Dendritic cell treated with granulocyte-macrophage colony-stimulating factor and Interleukin-4, amounts not matched to agents 40 ng/mL and 50 ng/mL, for 4 days (primary cell): ENCODE results near the gene SCML1.

ENCODE experiments used
- H3K27ac Mint-ChIP-seq: one replicate; pipeline ENCODE4 v1.8.0; 2022; ENCODE audit warnings: mild to moderate bottlenecking, mixed read lengths
- H3K27me3 Mint-ChIP-seq: one replicate; pipeline ENCODE4 v1.8.0; 2022; ENCODE audit warnings: mild to moderate bottlenecking, mixed read lengths
- H3K36me3 Mint-ChIP-seq: one replicate; pipeline ENCODE4 v1.8.0; 2022; ENCODE audit warnings: low read depth, mixed read lengths
- H3K4me1 Mint-ChIP-seq: one replicate; pipeline ENCODE4 v1.8.0; 2022; ENCODE audit warnings: low read depth, mixed read lengths
- H3K4me3 Mint-ChIP-seq: one replicate; pipeline ENCODE4 v1.8.0; 2022; ENCODE audit warnings: mild to moderate bottlenecking, moderate library complexity, mixed read lengths
- H3K9me3 Mint-ChIP-seq: one replicate; pipeline ENCODE4 v1.8.0; 2022; ENCODE audit warnings: mixed read lengths
- intact Hi-C: fragments of 100-400 bp; cut with micrococcal nuclease; formaldehyde crosslinking; loops from one replicate; pipeline ENCODE4 v1.15.0; 2022

The SCML1 gene

GRCh38 chrX:17788956-17789562, 51.8 kb downstream of the SCML1 start:
- intact Hi-C loops, result loop anchor here (2.0 kb wide), 1 partner anchor 588 kb away; no protein-coding TSS in a partner anchor
- Mint-ChIP-seq H3K36me3 (no peaks in the 10 kb centered on the region), H3K9me3 (no peaks in the 10 kb centered on the region), H3K4me3 (no peak overlapping the region), H3K27me3 (peaks cover 9% of the 10 kb centered on the region), H3K27ac (no peak overlapping the region), H3K4me1 (no peaks in the 10 kb centered on the region)

DNA sequence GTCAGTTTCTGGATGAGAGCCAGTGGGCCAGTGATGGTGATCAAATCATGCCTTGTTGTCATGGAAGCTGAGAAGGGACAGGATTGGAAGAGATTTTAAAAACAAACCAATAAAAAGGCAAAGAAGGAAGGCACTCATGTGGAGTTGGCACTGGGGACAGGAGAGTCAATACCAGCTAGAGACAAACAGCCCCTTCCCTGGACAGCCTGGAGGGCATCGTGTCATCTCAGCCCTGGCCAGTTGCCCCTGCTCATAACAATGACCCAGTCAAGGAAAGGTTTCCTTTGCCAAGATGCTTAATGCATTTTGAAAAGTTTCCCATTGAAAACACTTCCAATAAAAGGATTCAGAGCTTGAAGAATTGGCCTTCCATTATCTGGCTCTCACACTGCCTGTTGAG, 55.5 kb downstream of the SCML1 start:
- Mint-ChIP-seq H3K4me1 (no peaks in the 10 kb centered on the region), H3K27me3 (peaks cover 5% of the 10 kb centered on the region), H3K9me3 (no peaks in the 10 kb centered on the region), H3K4me3 (no peak overlapping the region), H3K36me3 (no peaks in the 10 kb centered on the region), H3K27ac (no peak overlapping the region)
- intact Hi-C loops, result no loop called here

GRCh38 chrX:17798921-17799320, 61.6 kb downstream of the SCML1 start:
- Mint-ChIP-seq H3K36me3 (no peaks in the 10 kb centered on the region), H3K27ac (no peak overlapping the region)

GRCh38 chrX:17801431-17801830, 64.1 kb downstream of the SCML1 start:
- Mint-ChIP-seq H3K27ac (no peak overlapping the region), H3K9me3 (no peaks in the 10 kb centered on the region), H3K36me3 (no peaks in the 10 kb centered on the region)

More at GRCh38 chrX:17798921-17799320, 61.6 kb downstream of the SCML1 start:
- intact Hi-C loops, result no loop called here
- Mint-ChIP-seq H3K4me1 (no peaks in the 10 kb centered on the region), H3K4me3 (no peak overlapping the region), H3K27me3 (peaks cover 2% of the 10 kb centered on the region), H3K9me3 (no peaks in the 10 kb centered on the region)

GRCh38 chrX:17802756-17803155, 65.5 kb downstream of the SCML1 start:
- Mint-ChIP-seq H3K9me3 (no peaks in the 10 kb centered on the region), H3K36me3 (no peaks in the 10 kb centered on the region), H3K27ac (no peak overlapping the region), H3K27me3 (peaks cover 2% of the 10 kb centered on the region), H3K4me1 (no peaks in the 10 kb centered on the region), H3K4me3 (no peak overlapping the region)
- intact Hi-C loops, result no loop called here

More at GRCh38 chrX:17801431-17801830, 64.1 kb downstream of the SCML1 start:
- no peak overlapping the region for H3K4me3 Mint-ChIP-seq
- intact Hi-C loops, result no loop called here
- peaks cover 2% of the 10 kb centered on the region for H3K27me3 Mint-ChIP-seq
- H3K4me1 Mint-ChIP-seq, result no peaks in the 10 kb centered on the region

DNA sequence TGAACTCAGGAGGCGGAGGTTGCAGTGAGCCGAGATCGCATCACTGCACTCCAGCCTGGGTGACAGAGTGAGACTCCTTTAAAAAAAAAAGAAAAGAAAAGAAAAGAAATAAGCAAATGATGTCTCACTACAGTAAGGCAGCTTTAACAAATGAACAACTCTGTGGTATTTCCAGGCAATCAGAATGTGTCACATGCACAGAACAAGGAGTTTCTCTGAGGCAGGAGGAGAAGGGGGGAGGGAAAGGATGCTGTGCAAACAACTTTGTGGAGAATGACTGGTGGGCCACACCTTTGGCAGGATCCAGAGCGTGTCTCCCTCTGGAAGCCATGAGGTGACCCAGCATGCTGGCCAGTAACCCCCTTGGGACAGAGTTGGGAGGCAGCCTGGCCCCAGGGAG, 66.2 kb downstream of the SCML1 start:
- H3K4me3 Mint-ChIP-seq, result no peak overlapping the region
- H3K4me1 Mint-ChIP-seq, result no peaks in the 10 kb centered on the region
- peaks cover 2% of the 10 kb centered on the region for H3K27me3 Mint-ChIP-seq
- no peak overlapping the region for H3K27ac Mint-ChIP-seq
- intact Hi-C loops, result no loop called here
- no peaks in the 10 kb centered on the region for H3K36me3 Mint-ChIP-seq
- no peaks in the 10 kb centered on the region for H3K9me3 Mint-ChIP-seq
